ENCODE results near the gene OVOL2.

GRCh38 chr20:18005990-18006364, 51.7 kb downstream of the OVOL2 start:
- TF ChIP-seq GABPA (IDR thresholded peaks at IDR 0.05; ENCODE audit: low read depth) = no peak
- no peak for TF ChIP-seq KDM1A (IDR thresholded peaks at IDR 0.05; ENCODE audit: borderline replicate concordance)
- TF ChIP-seq RFX5 (IDR thresholded peaks at IDR 0.05; ENCODE audit: low read depth, low read length) = no peak
